HPDE6-E6E7 (cell line): ENCODE data around the gene NPAS3.

Source experiments
- DNase-seq: peaks from one replicate; pipeline ENCODE4 v3.0.0; 2011; ENCODE audit warnings: missing footprints; ENCODE audit errors: extremely low spot score

The NPAS3 gene

GRCh38 chr14:33184587-33184986 lies 245.9 kb downstream of the NPAS3 start:
- no peak for DNase-seq

- DNase-seq = no peak
Observed at GRCh38 chr14:33186656-33187055, 248.0 kb downstream of the NPAS3 start.

GRCh38 chr14:33188880-33189279 lies 250.2 kb downstream of the NPAS3 start:
- DNase-seq = no peak

- no peak for DNase-seq
Observed at GRCh38 chr14:33191855-33192254, 253.2 kb downstream of the NPAS3 start.

- DNase-seq = no peak
Observed at GRCh38 chr14:33194551-33194950, 255.9 kb downstream of the NPAS3 start.

- no peak for DNase-seq
Observed at GRCh38 chr14:33198684-33199083, 260.0 kb downstream of the NPAS3 start.

- DNase-seq = no peak
Observed at GRCh38 chr14:33201116-33201515, 262.4 kb downstream of the NPAS3 start.

- DNase-seq = no peak
Observed at GRCh38 chr14:33206981-33207380, 268.3 kb downstream of the NPAS3 start.

- no peak for DNase-seq
Observed at GRCh38 chr14:33207467-33208017, 268.9 kb downstream of the NPAS3 start.

- DNase-seq = peak; percentile 6
Observed at GRCh38 chr14:33210311-33210710, 271.6 kb downstream of the NPAS3 start.

- DNase-seq = no peak
Observed at GRCh38 chr14:33218026-33218425, 279.3 kb downstream of the NPAS3 start.

- DNase-seq = no peak
Observed at GRCh38 chr14:33219957-33220356, 281.3 kb downstream of the NPAS3 start.

GRCh38 chr14:33229269-33229929 lies 290.7 kb downstream of the NPAS3 start:
- no peak for DNase-seq

GRCh38 chr14:33230021-33230420 lies 291.3 kb downstream of the NPAS3 start:
- no peak for DNase-seq

- DNase-seq = no peak
Observed at GRCh38 chr14:33232031-33232430, 293.4 kb downstream of the NPAS3 start.

GRCh38 chr14:33237115-33237740 lies 298.5 kb downstream of the NPAS3 start:
- no peak for DNase-seq

- DNase-seq = no peak
Observed at GRCh38 chr14:33239465-33239864, 300.8 kb downstream of the NPAS3 start.

GRCh38 chr14:33240466-33240865 lies 301.8 kb downstream of the NPAS3 start:
- no peak for DNase-seq

- no peak for DNase-seq
Observed at GRCh38 chr14:33241331-33241730, 302.7 kb downstream of the NPAS3 start.

- no peak for DNase-seq
Observed at GRCh38 chr14:33249233-33249820, 310.6 kb downstream of the NPAS3 start.

- DNase-seq = no peak
Observed at GRCh38 chr14:33250963-33251362, 312.3 kb downstream of the NPAS3 start.

- DNase-seq = no peak
Observed at GRCh38 chr14:33254342-33254741, 315.7 kb downstream of the NPAS3 start.

- no peak for DNase-seq
Observed at GRCh38 chr14:33254861-33255395, 316.2 kb downstream of the NPAS3 start.
